B cell (primary cell): ENCODE measurements around the gene CGRRF1.

ENCODE experiments used
- EZH2 ChIP-seq: IDR thresholded peaks from 2 replicates; pipeline ENCODE4 v1.6.1; 2012; ENCODE audit warnings: borderline replicate concordance, low read depth, mild to moderate bottlenecking, moderate library complexity, low read length; ENCODE audit not compliant: insufficient read depth, poor library complexity, severe bottlenecking
- TF ChIP-seq, protein P1 (sequence below): fragments of 200-600 bp; IDR thresholded peaks from one replicate; pipeline ENCODE4 v1.8.0; 2022; ENCODE audit warnings: antibody characterized with exemption, mild to moderate bottlenecking

DNA sequence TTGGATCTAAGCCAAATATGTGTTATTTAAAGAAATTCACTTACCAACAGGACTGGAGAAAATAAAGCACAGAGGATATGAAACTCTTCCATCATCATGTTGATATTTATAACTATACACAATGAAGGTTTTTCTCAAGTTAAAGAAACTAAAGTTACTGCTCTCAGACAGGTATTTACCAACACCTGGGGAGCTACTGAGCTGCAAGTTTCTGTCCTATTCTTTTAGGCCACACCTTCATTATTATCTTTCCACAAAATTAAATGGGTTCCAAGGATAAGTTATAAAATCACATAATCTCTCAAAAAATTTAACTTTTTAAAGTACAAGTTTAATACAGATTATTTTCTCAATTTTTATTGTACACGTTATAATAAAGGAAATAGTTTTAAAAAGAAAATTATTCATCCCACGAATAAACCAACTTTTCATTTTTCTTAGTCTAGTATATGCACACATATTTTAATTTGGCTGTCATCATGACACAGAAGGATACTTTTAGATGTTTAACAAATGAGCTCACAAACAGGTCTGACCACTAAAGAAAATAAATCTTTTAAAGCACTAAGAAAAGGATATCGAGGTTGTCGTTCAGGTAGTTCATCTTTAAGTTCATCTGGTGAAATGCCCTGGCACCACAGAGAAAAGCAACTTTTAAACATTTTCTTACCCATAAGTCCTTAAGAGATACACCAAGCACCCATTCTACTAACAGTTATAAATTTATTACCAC lies 28.7 kb upstream of the CGRRF1 start:
- TF ChIP-seq, protein P1, sequence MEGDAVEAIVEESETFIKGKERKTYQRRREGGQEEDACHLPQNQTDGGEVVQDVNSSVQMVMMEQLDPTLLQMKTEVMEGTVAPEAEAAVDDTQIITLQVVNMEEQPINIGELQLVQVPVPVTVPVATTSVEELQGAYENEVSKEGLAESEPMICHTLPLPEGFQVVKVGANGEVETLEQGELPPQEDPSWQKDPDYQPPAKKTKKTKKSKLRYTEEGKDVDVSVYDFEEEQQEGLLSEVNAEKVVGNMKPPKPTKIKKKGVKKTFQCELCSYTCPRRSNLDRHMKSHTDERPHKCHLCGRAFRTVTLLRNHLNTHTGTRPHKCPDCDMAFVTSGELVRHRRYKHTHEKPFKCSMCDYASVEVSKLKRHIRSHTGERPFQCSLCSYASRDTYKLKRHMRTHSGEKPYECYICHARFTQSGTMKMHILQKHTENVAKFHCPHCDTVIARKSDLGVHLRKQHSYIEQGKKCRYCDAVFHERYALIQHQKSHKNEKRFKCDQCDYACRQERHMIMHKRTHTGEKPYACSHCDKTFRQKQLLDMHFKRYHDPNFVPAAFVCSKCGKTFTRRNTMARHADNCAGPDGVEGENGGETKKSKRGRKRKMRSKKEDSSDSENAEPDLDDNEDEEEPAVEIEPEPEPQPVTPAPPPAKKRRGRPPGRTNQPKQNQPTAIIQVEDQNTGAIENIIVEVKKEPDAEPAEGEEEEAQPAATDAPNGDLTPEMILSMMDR = no peak
- TF ChIP-seq EZH2 = no peak
